Aorta (tissue), 5 donors: ENCODE measurements around the gene CUTC. TPM values are rescaled to one million over a fixed set of nuclear protein-coding genes. Genes with fewer than 3 reads are reported as not detected.

Source experiments
- ATAC-seq: fragments of 200-7000 bp; cut with Tn5 transposase; one replicate; pipeline ENCODE4 v1.9.1; 2022; ENCODE audit warnings: moderate library complexity; ENCODE audit not compliant: low FRiP score
- DNase-seq, 2 donors: peaks; one replicate each; pipeline ENCODE4 v3.0.0-alpha.2; 2020
- H3K27ac ChIP-seq, 2 donors: one replicate each; pipeline ENCODE4 v1.5.1; 2013; ENCODE audit warnings: low read length in 2 of 2, mild to moderate bottlenecking in 2 of 2, moderate library complexity in 2 of 2, control low read depth in 1 of 2, inconsistent platforms in 1 of 2, low read depth in 1 of 2
- H3K27me3 ChIP-seq, 2 donors: one replicate each; pipeline ENCODE4 v1.6.1; 2013; ENCODE audit warnings: control low read depth in 1 of 2, low read length in 1 of 2, mild to moderate bottlenecking in 1 of 2, moderate library complexity in 1 of 2; ENCODE audit not compliant: insufficient read depth in 2 of 2, control insufficient read depth in 1 of 2
- H3K36me3 ChIP-seq, 2 donors: one replicate each; pipeline ENCODE4 v1.6.1; 2013; ENCODE audit warnings: control low read depth in 1 of 2, low read length in 1 of 2, mild to moderate bottlenecking in 1 of 2; ENCODE audit not compliant: insufficient read depth in 2 of 2, control insufficient read depth in 1 of 2
- H3K4me1 ChIP-seq, 2 donors: one replicate each; pipeline ENCODE4 v1.6.1; 2013; ENCODE audit warnings: low read length in 2 of 2, control low read depth in 1 of 2, mild to moderate bottlenecking in 1 of 2, moderate library complexity in 1 of 2; ENCODE audit not compliant: insufficient read depth in 2 of 2, control insufficient read depth in 1 of 2
- H3K4me3 ChIP-seq, 2 donors: one replicate each; pipeline ENCODE4 v1.5.1; 2013; ENCODE audit warnings: low read length in 2 of 2, control low read depth in 1 of 2, mild to moderate bottlenecking in 1 of 2
- H3K9me3 ChIP-seq: one replicate; pipeline ENCODE4 v1.6.1; 2013; ENCODE audit warnings: mild to moderate bottlenecking, low read length; ENCODE audit not compliant: control insufficient read depth
- WGBS, 2 donors: extraction: QIAGEN DNeasy Blood & Tissue Kit; methylation state at CpG; one replicate each; pipeline ENCODE4 v1.1.7; 2013; 5-methylcytosine and 5-hydroxymethylcytosine counted together
- intact Hi-C, 2 donors: fragments of 100-400 bp; cut with DNase I; formaldehyde crosslinking; loops; one replicate each; pipeline versions ENCODE4 v1.14.2 to v1.15.0; 2022
- polyA plus RNA-seq, 2 donors: library from polyadenylated mRNA; stranded (reverse); fragments of 200-250 nt; gene quantifications; one replicate each; pipeline ENCODE4 v1.2.3, GENCODE V29; 2013
- total RNA-seq, 2 donors: library from RNA; stranded (reverse); fragmentation: NEBNext Ultra II Directional; extraction: Animal tissue kit (Norgen Biotek cat#: 25700); gene quantifications; one replicate each; pipeline ENCODE4 v1.2.1, GENCODE V29; 2021
- donor health status: healthy with polysubstance abuse.
- donor health status: Bipolar disorder and iron deficiency.
- donor health status: DM: no; HTN: no; CAD: no.
- donor health status: DM: no; HTN: no; CAD: no.
- donor health status: DM: yes; HTN: yes; CAD: no.

CUTC gene
- total and polyA plus RNA-seq, 4 donors, result 16.5 to 22.4 (median 19.8) TPM

GRCh38 chr10:99784016-99784726, 52.1 kb downstream of the CUTC start:
- Histone ChIP-seq H3K9me3 (no peaks in the 10 kb centered on the region), H3K27ac (no peak overlapping the region), H3K4me1 (no peaks in the 10 kb centered on the region), H3K27me3 (no peaks in the 10 kb centered on the region), H3K36me3 (no peaks in the 10 kb centered on the region), H3K4me3 (no peak overlapping the region)
- intact Hi-C loops, result no loop called here
- ATAC-seq (no peak), DNase-seq (peak in 1 of 2 donors; percentile 49)
- WGBS, 2 donors, result 42 to 52% methylated on average over 7 of the region's 7 CpGs

GRCh38 chr10:99784727-99785441, 52.9 kb downstream of the CUTC start:
- intact Hi-C loops, result loop anchor here in 1 of 2 donors (5.0 kb wide), 1 partner anchor 53 kb away; the partner anchor contains the start of genes COX15 and CUTC
- no peak overlapping the region for H3K27ac ChIP-seq
- WGBS, 2 donors, result 80% methylated on average over 6 of the region's 6 CpGs
- no peak for ATAC-seq
- no peaks in the 10 kb centered on the region for H3K9me3 ChIP-seq
- no peaks in the 10 kb centered on the region for H3K36me3 ChIP-seq
- DNase-seq, result no peak
- H3K27me3 ChIP-seq, result no peaks in the 10 kb centered on the region
- no peak overlapping the region for H3K4me3 ChIP-seq
- H3K4me1 ChIP-seq, result no peaks in the 10 kb centered on the region

- ATAC-seq, result no peak
- WGBS, 2 donors, result 94% methylated on average over 6 of the region's 6 CpGs
- no peaks in the 10 kb centered on the region for H3K9me3 ChIP-seq
- no peak overlapping the region for H3K4me3 ChIP-seq
- no peak overlapping the region for H3K27ac ChIP-seq
- no peak for DNase-seq
- H3K27me3 ChIP-seq, result no peaks in the 10 kb centered on the region
- intact Hi-C loops, result loop anchor here in 1 of 2 donors (5.0 kb wide), 1 partner anchor 53 kb away; the partner anchor contains the start of genes COX15 and CUTC
- no peaks in the 10 kb centered on the region for H3K4me1 ChIP-seq
- H3K36me3 ChIP-seq, result no peaks in the 10 kb centered on the region
Observed at GRCh38 chr10:99785646-99786045, 53.6 kb downstream of the CUTC start.

- DNase-seq (no peak), ATAC-seq (no peak)
- Histone ChIP-seq H3K4me1 (no peaks in the 10 kb centered on the region), H3K27ac (no peak overlapping the region), H3K36me3 (no peaks in the 10 kb centered on the region), H3K4me3 (no peak overlapping the region), H3K9me3 (no peaks in the 10 kb centered on the region), H3K27me3 (no peaks in the 10 kb centered on the region)
- intact Hi-C loops, result loop anchor here in 1 of 2 donors (5.0 kb wide), 1 partner anchor 55 kb away; the partner anchor contains the start of genes COX15 and CUTC
- 78 to 90% methylated on average over 5 of the region's 5 CpGs for WGBS, 2 donors
Observed at GRCh38 chr10:99787311-99787710, 55.3 kb downstream of the CUTC start.

GRCh38 chr10:99787782-99788445, 55.9 kb downstream of the CUTC start:
- H3K27me3 ChIP-seq, result no peaks in the 10 kb centered on the region
- no peaks in the 10 kb centered on the region for H3K9me3 ChIP-seq
- H3K27ac ChIP-seq, result no peak overlapping the region
- no peaks in the 10 kb centered on the region for H3K36me3 ChIP-seq
- intact Hi-C loops, result loop anchor here in 1 of 2 donors (5.0 kb wide), 1 partner anchor 56 kb away; the partner anchor contains the start of genes COX15 and CUTC
- no peak overlapping the region for H3K4me3 ChIP-seq
- no peak for DNase-seq
- 77 to 82% methylated on average over 7 of the region's 7 CpGs for WGBS, 2 donors
- no peaks in the 10 kb centered on the region for H3K4me1 ChIP-seq
- ATAC-seq, result no peak

GRCh38 chr10:99788598-99789256, 56.7 kb downstream of the CUTC start:
- Histone ChIP-seq H3K36me3 (peaks cover 0 to 2% of the 10 kb centered on the region in 2 donors), H3K4me1 (no peaks in the 10 kb centered on the region), H3K27me3 (no peaks in the 10 kb centered on the region), H3K9me3 (no peaks in the 10 kb centered on the region), H3K27ac (peak overlapping the region; percentile 14 to 63), H3K4me3 (no peak overlapping the region)
- DNase-seq (peak in 1 of 2 donors; percentile 62), ATAC-seq (peak; percentile 91)
- intact Hi-C loops, result loop anchor here in 1 of 2 donors (5.0 kb wide), 1 partner anchor 56 kb away; the partner anchor contains the start of genes COX15 and CUTC
- 45% methylated on average over 6 of the region's 6 CpGs for WGBS, 2 donors

GRCh38 chr10:99791831-99792230, 59.8 kb downstream of the CUTC start:
- DNase-seq (no peak), ATAC-seq (no peak)
- 84 to 88% methylated on average over 3 of the region's 3 CpGs for WGBS, 2 donors
- no peaks in the 10 kb centered on the region for H3K9me3 ChIP-seq
- intact Hi-C loops, result no loop called here
- H3K4me3 ChIP-seq, result no peak overlapping the region
- no peak overlapping the region for H3K27ac ChIP-seq
- no peaks in the 10 kb centered on the region for H3K27me3 ChIP-seq
- peaks cover 0 to 2% of the 10 kb centered on the region in 2 donors for H3K36me3 ChIP-seq
- no peaks in the 10 kb centered on the region for H3K4me1 ChIP-seq

- no peaks in the 10 kb centered on the region for H3K27me3 ChIP-seq
- H3K4me1 ChIP-seq, result no peaks in the 10 kb centered on the region
- intact Hi-C loops, result no loop called here
- no peak overlapping the region for H3K27ac ChIP-seq
- no peak for DNase-seq
- no peaks in the 10 kb centered on the region for H3K9me3 ChIP-seq
- peaks cover 0 to 2% of the 10 kb centered on the region in 2 donors for H3K36me3 ChIP-seq
- H3K4me3 ChIP-seq, result no peak overlapping the region
- ATAC-seq, result no peak
- 89 to 93% methylated on average over 4 of the region's 4 CpGs for WGBS, 2 donors
Observed at GRCh38 chr10:99793819-99794218, 61.8 kb downstream of the CUTC start.
